ENCODE data around the gene SIAE. TPM values are rescaled to one million over a fixed set of nuclear protein-coding genes. Genes with fewer than 3 reads are reported as not detected.

Gene SIAE
- polyA plus RNA-seq, 1 of the 3 experiments (the other 2 are of a cell fraction), result 27.9 TPM

GRCh38 chr11:124627546-124627945, 46.0 kb downstream of the SIAE start:
- Histone ChIP-seq H3K4me1 (ENCODE audit: control insufficient read depth in 1 of 2, insufficient read depth in 2 of 2, low read depth in 1 of 2, low read length in 1 of 2) (peaks cover 4 to 8% of the 10 kb centered on the region in 2 experiments; a peak in 3 of 4 replicates), H3K27ac (ENCODE audit: low read depth in 2 of 2, low read length in 1 of 2) (no peak overlapping the region), H3K9ac (no peak overlapping the region), H3K9me2 (no peaks in the 10 kb centered on the region), H3K4me3 (ENCODE audit: low read depth in 2 of 2, low read length in 1 of 2) (no peak overlapping the region), H3K4me2 (no peak overlapping the region), H2AFZ (ENCODE audit: low read depth) (no peak overlapping the region), H4K20me1 (ENCODE audit: insufficient read depth) (peaks cover 23% of the 10 kb centered on the region; the same call in 1 of the 2 replicates), H3K79me2 (ENCODE audit: insufficient read depth) (peaks cover 45% of the 10 kb centered on the region), H3K36me3 (replicated peaks in 1 of 2; ENCODE audit: control insufficient read depth in 1 of 2, insufficient read depth in 2 of 2, low read length in 1 of 2) (peaks cover 65 to 79% of the 10 kb centered on the region in 2 experiments), H3K9me3 (no peaks in the 10 kb centered on the region), H3K27me3 (ENCODE audit: insufficient read depth) (no peaks in the 10 kb centered on the region), H3F3A (replicated peaks; ENCODE audit: insufficient read depth) (peaks cover 5% of the 10 kb centered on the region)
- no peak for TF ChIP-seq MXI1 (IDR thresholded peaks at IDR 0.05; ENCODE audit: low read depth, low read length)
- TF ChIP-seq YY1 (IDR thresholded peaks at IDR 0.05; ENCODE audit: low read depth), result no peak
- no peak for TF ChIP-seq EZH2phosphoT487 (IDR thresholded peaks at IDR 0.05; ENCODE audit: borderline replicate concordance, low read depth)
- no peak for TF ChIP-seq POLR2AphosphoS5 (IDR thresholded peaks at IDR 0.05; ENCODE audit: low read depth, low read length)
- TF ChIP-seq NFIC (IDR thresholded peaks at IDR 0.05; ENCODE audit: borderline replicate concordance), result no peak
- CTCF ChIA-PET, result interaction anchor here (0.9 to 1.5 kb wide), 3 partner anchors 11 to 135 kb away, joined by 3 to 8 read pairs (median 4); no protein-coding TSS in a partner anchor
- WGBS (ENCODE audit: low lambda C conversion rate), result 93% methylated on average over 5 of the region's 5 CpGs
- no peak for DNase-seq
- POLR2A ChIA-PET, result no interaction called here

DNA sequence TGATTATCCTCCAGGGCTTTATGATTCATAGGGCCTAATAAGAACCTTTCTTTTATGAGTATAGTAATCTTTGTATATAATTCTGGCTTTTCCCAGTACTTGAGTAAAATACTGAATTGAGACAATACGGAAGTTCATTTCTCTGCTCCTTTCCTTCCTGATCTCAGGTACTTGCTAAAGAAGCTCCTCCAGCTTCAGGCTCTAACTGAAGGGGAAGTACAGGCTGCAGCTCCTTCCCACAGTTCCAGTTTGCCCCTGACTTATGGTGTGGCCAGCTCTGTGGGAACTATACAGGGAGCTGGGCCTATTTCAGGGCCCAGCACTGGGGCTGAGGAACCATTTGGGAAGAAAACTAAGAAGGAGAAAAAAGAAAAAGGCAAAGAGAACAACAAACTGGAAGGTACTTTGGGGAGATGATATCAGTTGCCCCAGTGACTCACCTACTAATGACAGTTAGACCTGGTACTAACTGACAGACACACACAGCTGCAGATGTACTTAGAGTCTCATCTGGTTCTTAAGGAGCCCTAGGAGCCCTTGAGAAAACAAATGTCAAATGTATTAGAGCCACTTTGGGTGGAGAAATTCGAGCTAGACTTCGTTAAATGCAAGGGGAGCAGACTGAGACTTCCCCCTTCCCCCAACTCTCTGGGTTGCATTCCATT, 47.9 kb downstream of the SIAE start:
- POLR2A ChIA-PET, result no interaction called here
- H3K4me3 ChIP-seq (ENCODE audit: low read depth in 2 of 2, low read length in 1 of 2), result no peak overlapping the region
- H3K4me2 ChIP-seq, result no peak overlapping the region
- CTCF ChIA-PET, result interaction anchor here (0.6 to 1.0 kb wide), 2 partner anchors 251 to 1431 kb away, joined by 3 to 5 read pairs; no protein-coding TSS in a partner anchor
- H4K20me1 ChIP-seq (ENCODE audit: insufficient read depth), result peaks cover 23% of the 10 kb centered on the region; the same call in 1 of the 2 replicates
- H3K9ac ChIP-seq, result no peak overlapping the region
- H2AFZ ChIP-seq (ENCODE audit: low read depth), result no peak overlapping the region
- H3F3A ChIP-seq (replicated peaks; ENCODE audit: insufficient read depth), result peaks cover 5% of the 10 kb centered on the region
- peaks cover under 1% of the 10 kb centered on the region; the same call in 1 of the 2 replicates for H3K27me3 ChIP-seq (ENCODE audit: insufficient read depth)
- H3K9me2 ChIP-seq, result no peaks in the 10 kb centered on the region
- no peak overlapping the region for H3K27ac ChIP-seq (ENCODE audit: low read depth in 2 of 2, low read length in 1 of 2)
- peaks cover 4 to 12% of the 10 kb centered on the region in 2 experiments; a peak in 3 of 4 replicates for H3K4me1 ChIP-seq (ENCODE audit: control insufficient read depth in 1 of 2, insufficient read depth in 2 of 2, low read depth in 1 of 2, low read length in 1 of 2)
- H3K9me3 ChIP-seq, result no peaks in the 10 kb centered on the region
- 96% methylated on average over 3 of the region's 3 CpGs for WGBS (ENCODE audit: low lambda C conversion rate)
- peaks cover 45% of the 10 kb centered on the region for H3K79me2 ChIP-seq (ENCODE audit: insufficient read depth)
- DNase-seq, result no peak
- TF ChIP-seq EP300 (IDR thresholded peaks at IDR 0.05; ENCODE audit: borderline replicate concordance in 1 of 2, low read depth in 1 of 2, low read length in 1 of 2) (no peak), RAD21 (IDR thresholded peaks at IDR 0.05; ENCODE audit: low read length) (no peak), FOXJ3 (CRISPR knock-in tag; IDR thresholded peaks at IDR 0.05) (no peak), CHD2 (IDR thresholded peaks at IDR 0.05; ENCODE audit: low read length, partially characterized antibody) (no peak), GABPA (IDR thresholded peaks at IDR 0.05; ENCODE audit: low read depth) (no peak), MXI1 (IDR thresholded peaks at IDR 0.05; ENCODE audit: low read depth, low read length) (no peak), TEAD4 (IDR thresholded peaks at IDR 0.05; ENCODE audit: borderline replicate concordance, insufficient read depth) (no peak), USF1 (IDR thresholded peaks at IDR 0.05; ENCODE audit: borderline replicate concordance, low read depth) (no peak)
- TF ChIP-seq, protein P1, sequence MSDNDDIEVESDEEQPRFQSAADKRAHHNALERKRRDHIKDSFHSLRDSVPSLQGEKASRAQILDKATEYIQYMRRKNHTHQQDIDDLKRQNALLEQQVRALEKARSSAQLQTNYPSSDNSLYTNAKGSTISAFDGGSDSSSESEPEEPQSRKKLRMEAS (IDR thresholded peaks at IDR 0.05; ENCODE audit: low read depth), result no peak
- H3K36me3 ChIP-seq (replicated peaks in 1 of 2; ENCODE audit: control insufficient read depth in 1 of 2, insufficient read depth in 2 of 2, low read length in 1 of 2), result peaks cover 50 to 60% of the 10 kb centered on the region in 2 experiments

Data from SK-N-SH (cell line).